NT2/D1 (cell line): ENCODE results near the gene TMEM54.

ENCODE experiments used
- SUZ12 ChIP-seq: IDR thresholded peaks from 2 replicates; pipeline ENCODE4 v1.6.1; 2011; ENCODE audit not compliant: insufficient read length, insufficient read depth; ENCODE audit errors: extremely low read depth
- YY1 ChIP-seq: IDR thresholded peaks from 2 replicates; pipeline ENCODE4 v1.6.1; 2011; ENCODE audit not compliant: insufficient read length, insufficient read depth
- ZNF274 ChIP-seq: IDR thresholded peaks from 2 replicates; pipeline ENCODE4 v1.6.1; 2011; ENCODE audit warnings: mild to moderate bottlenecking, low read depth, low read length

- no peak for TF ChIP-seq YY1
- TF ChIP-seq ZNF274 = no peak
- TF ChIP-seq SUZ12 = no peak
These were observed 14.3 kb downstream of the TMEM54 start for GRCh38 chr1:32886828-32887414.
